GM21381 (cell line): ENCODE results near the gene KANSL2.

Experiments used
- ATAC-seq: cut with Tn5 transposase; IDR thresholded peaks from one replicate; pipeline ENCODE4 v1.9.1; 2021; ENCODE audit warnings: mild to moderate bottlenecking, moderate library complexity; ENCODE audit not compliant: unreplicated experiment

KANSL2 gene

GRCh38 chr12:48615681-48616080 lies 66.4 kb downstream of the KANSL2 start:
- no peak for ATAC-seq

GRCh38 chr12:48613321-48613720 lies 68.7 kb downstream of the KANSL2 start:
- no peak for ATAC-seq
